Esophagus squamous epithelium (tissue), 5 donors: ENCODE data around the gene SUSD1. TPM values are rescaled to one million over a fixed set of nuclear protein-coding genes. Genes with fewer than 3 reads are reported as not detected.

ENCODE experiments used
- DNase-seq: peaks from one replicate; lab custom pipeline; 2025; lab: John Stamatoyannopoulos, UW
- H3K27ac ChIP-seq, 4 donors: fragments of 200-600 bp; sonication (generic); one replicate each; pipeline ENCODE4 v1.5.1; 2016 to 2019; ENCODE audit warnings: mild to moderate bottlenecking in 1 of 4
- H3K27me3 ChIP-seq, 4 donors: fragments of 200-600 bp; sonication (generic); 1 replicate in 3 of 4; 2 replicates in 1 of 4; pipeline versions ENCODE4 v1.5.1 to v1.6.0; 2017 to 2021; ENCODE audit warnings: antibody characterized with exemption in 1 of 4
- H3K36me3 ChIP-seq, 3 donors: fragments of 200-600 bp; sonication (generic); one replicate each; pipeline ENCODE4 v1.5.1; 2016 to 2019
- H3K4me1 ChIP-seq, 3 donors: fragments of 200-600 bp; sonication (generic); one replicate each; pipeline ENCODE4 v1.5.1; 2017 to 2019
- H3K4me3 ChIP-seq, 4 donors: fragments of 200-600 bp; sonication (generic); 1 replicate in 3 of 4; 2 replicates in 1 of 4; pipeline ENCODE4 v1.5.1; 2016 to 2019; ENCODE audit warnings: mild to moderate bottlenecking in 2 of 4, moderate library complexity in 1 of 4
- H3K9me3 ChIP-seq, 3 donors: fragments of 200-600 bp; sonication (generic); one replicate each; pipeline ENCODE4 v1.5.1; 2016 to 2019
- CTCF ChIP-seq, 6 experiments: fragments of 450-650 bp in 4 of 6; fragments of 200-600 bp in 2 of 6; sonication (generic) in 2 of 6; IDR thresholded peaks; one replicate each; pipeline ENCODE4 v1.5.1; 2016 to 2019; ENCODE audit warnings: antibody characterized with exemption in 6 of 6, mild to moderate bottlenecking in 4 of 6, moderate library complexity in 4 of 6
- POLR2A ChIP-seq, 4 donors: fragments of 450-650 bp; IDR thresholded peaks; one replicate each; pipeline ENCODE4 v1.6.1; 2017; ENCODE audit warnings: antibody characterized with exemption in 4 of 4, mild to moderate bottlenecking in 4 of 4, moderate library complexity in 3 of 4
- WGBS, 2 donors: methylation state at CpG; one replicate each; pipeline ENCODE4 v1.1.5; 2018; 5-methylcytosine and 5-hydroxymethylcytosine counted together
- intact Hi-C: fragments of 100-400 bp; cut with DNase I; formaldehyde crosslinking; loops from one replicate; pipeline ENCODE4 v1.15.0; 2022
- total RNA-seq, 4 donors: library from RNA; depleted of rRNA; stranded (reverse); fragments of >200 nt; gene quantifications; one replicate each; pipeline ENCODE4 v1.1.0, GENCODE V29; 2016
- donor health status: DM: yes; HTN: yes; CAD: no.

SUSD1 gene
- total RNA-seq, 4 donors from 2014 or later = 5.6 to 6.6 (median 6.5) TPM

GRCh38 chr9:112207451-112207850, 32.4 kb upstream of the SUSD1 start:
- TF ChIP-seq POLR2A (IDR thresholded peaks at IDR 0.05) (no peak), CTCF (IDR thresholded peaks at IDR 0.05) (no peak)
- Histone ChIP-seq H3K27ac (no peak overlapping the region), H3K27me3 (no peaks in the 10 kb centered on the region), H3K4me3 (no peak overlapping the region), H3K4me1 (no peaks in the 10 kb centered on the region), H3K9me3 (peaks cover 0 to 19% (median 7%) of the 10 kb centered on the region in 3 donors), H3K36me3 (peaks cover 0 to 61% (median 0%) of the 10 kb centered on the region in 3 donors)
- 100% methylated on average over 1 of the region's 1 CpG for WGBS, 2 donors
- intact Hi-C loops = no loop called here
- no peak for DNase-seq

DNA sequence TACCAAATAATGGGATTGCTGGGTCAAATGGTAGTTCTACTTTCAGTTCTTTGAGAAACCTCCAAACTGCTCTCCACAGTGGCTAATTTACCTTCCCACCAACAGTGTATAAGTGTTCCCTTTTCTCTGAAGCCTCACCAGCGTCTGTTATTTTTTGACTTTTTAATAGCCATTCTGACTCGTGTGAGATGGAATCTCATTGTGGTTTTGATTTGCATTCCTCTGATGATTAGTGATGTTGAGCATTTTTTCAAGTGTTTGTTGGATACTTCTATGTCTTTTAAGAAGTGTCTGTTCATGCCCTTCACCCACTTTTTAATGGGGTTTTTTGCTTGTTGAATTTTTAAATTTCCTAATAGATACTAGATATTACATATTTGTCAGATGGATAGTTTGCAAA, 28.4 kb upstream of the SUSD1 start:
- 46 to 53% methylated on average over 2 of the region's 2 CpGs for WGBS, 2 donors
- H3K27me3 ChIP-seq = no peaks in the 10 kb centered on the region
- TF ChIP-seq CTCF (IDR thresholded peaks at IDR 0.05) = no peak
- TF ChIP-seq POLR2A (IDR thresholded peaks at IDR 0.05) = no peak
- H3K4me1 ChIP-seq = peaks cover 0 to 10% (median 7%) of the 10 kb centered on the region in 3 donors
- peaks cover 0 to 19% (median 7%) of the 10 kb centered on the region in 3 donors for H3K9me3 ChIP-seq
- H3K4me3 ChIP-seq = no peak overlapping the region
- intact Hi-C loops = no loop called here
- peaks cover 0 to 22% (median 0%) of the 10 kb centered on the region in 3 donors for H3K36me3 ChIP-seq
- DNase-seq = no peak
- H3K27ac ChIP-seq = no peak overlapping the region

DNA sequence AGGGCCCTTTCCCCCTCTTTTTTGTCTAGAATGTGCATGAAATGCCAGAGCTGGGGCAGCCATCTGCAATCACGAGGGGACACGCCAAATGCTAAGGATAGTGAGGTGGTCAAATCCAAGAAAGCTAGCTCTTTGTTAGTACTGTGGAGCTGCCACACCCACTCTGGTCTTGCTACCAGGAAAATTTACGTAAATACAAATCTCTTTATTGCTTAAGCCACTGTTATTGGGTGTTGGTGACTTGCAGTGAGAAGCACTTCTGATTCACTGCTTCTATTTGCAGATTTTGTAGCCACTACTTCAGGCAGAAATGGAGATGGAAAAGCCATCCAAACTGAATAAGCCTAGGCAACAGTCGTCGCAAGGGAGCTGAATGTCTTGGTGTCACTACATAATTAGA, 25.6 kb upstream of the SUSD1 start:
- Histone ChIP-seq H3K27me3 (no peaks in the 10 kb centered on the region), H3K9me3 (no peaks in the 10 kb centered on the region), H3K36me3 (no peaks in the 10 kb centered on the region), H3K27ac (peak overlapping the region in 2 of 4 donors; percentile 41 to 48), H3K4me1 (peaks cover 0 to 10% (median 7%) of the 10 kb centered on the region in 3 donors), H3K4me3 (no peak overlapping the region)
- intact Hi-C loops = no loop called here
- 74 to 80% methylated on average over 5 of the region's 5 CpGs for WGBS, 2 donors
- no peak for DNase-seq
- TF ChIP-seq CTCF (IDR thresholded peaks at IDR 0.05) = no peak
- TF ChIP-seq POLR2A (IDR thresholded peaks at IDR 0.05) = no peak

GRCh38 chr9:112198646-112199045, 23.5 kb upstream of the SUSD1 start:
- H3K9me3 ChIP-seq = no peaks in the 10 kb centered on the region
- no peaks in the 10 kb centered on the region for H3K36me3 ChIP-seq
- no peak for TF ChIP-seq CTCF (IDR thresholded peaks at IDR 0.05)
- no peak for TF ChIP-seq POLR2A (IDR thresholded peaks at IDR 0.05)
- WGBS, 2 donors = 67 to 72% methylated on average over 4 of the region's 4 CpGs
- H3K27me3 ChIP-seq = no peaks in the 10 kb centered on the region
- intact Hi-C loops = no loop called here
- DNase-seq = no peak
- H3K4me3 ChIP-seq = no peak overlapping the region
- H3K27ac ChIP-seq = no peak overlapping the region
- H3K4me1 ChIP-seq = peaks cover 0 to 10% (median 7%) of the 10 kb centered on the region in 3 donors

- 71 to 91% methylated on average over 4 of the region's 4 CpGs for WGBS, 2 donors
- DNase-seq = no peak
- Histone ChIP-seq H3K4me1 (no peaks in the 10 kb centered on the region), H3K27ac (peak overlapping the region in 1 of 4 donors; percentile 11), H3K27me3 (no peaks in the 10 kb centered on the region), H3K36me3 (no peaks in the 10 kb centered on the region), H3K9me3 (no peaks in the 10 kb centered on the region), H3K4me3 (no peak overlapping the region)
- intact Hi-C loops = no loop called here
- no peak for TF ChIP-seq POLR2A (IDR thresholded peaks at IDR 0.05)
- no peak for TF ChIP-seq CTCF (IDR thresholded peaks at IDR 0.05)
Observed at GRCh38 chr9:112194969-112195431, 19.9 kb upstream of the SUSD1 start.
